Uterus (tissue), 4 donors: ENCODE data around the gene PANX2. TPM values are rescaled to one million over a fixed set of nuclear protein-coding genes. Genes with fewer than 3 reads are reported as not detected.
"Not testable (repeated sequence)": the region's sequence is repeated elsewhere in the genome, so short reads cannot be mapped to it uniquely, and the experiment has no call there.

Experiments
- DNase-seq, 2 donors: peaks; one replicate each; pipeline ENCODE4 v3.0.0-alpha.2; 2019 to 2020
- H3K27ac ChIP-seq, 2 donors: fragments of 200-600 bp; sonication (generic); 1 replicate in 1 of 2; 2 replicates in 1 of 2; pipeline ENCODE4 v1.5.1; 2016 to 2018
- H3K27me3 ChIP-seq, 2 donors: fragments of 200-600 bp; sonication (generic); one replicate each; pipeline ENCODE4 v1.5.1; 2018 to 2019; ENCODE audit warnings: control low read depth in 1 of 2
- H3K36me3 ChIP-seq, 2 donors: fragments of 200-600 bp; sonication (generic); one replicate each; pipeline ENCODE4 v1.5.1; 2019; ENCODE audit warnings: control low read depth in 1 of 2
- H3K4me1 ChIP-seq, 2 donors: fragments of 200-600 bp; sonication (generic); one replicate each; pipeline ENCODE4 v1.5.1; 2018 to 2019; ENCODE audit warnings: control low read depth in 1 of 2
- H3K4me3 ChIP-seq, 2 donors: fragments of 200-600 bp; sonication (generic); 1 replicate in 1 of 2; 2 replicates in 1 of 2; pipeline ENCODE4 v1.5.1; 2018 to 2019; ENCODE audit warnings: mild to moderate bottlenecking in 1 of 2
- H3K9me3 ChIP-seq, 2 donors: fragments of 200-600 bp; sonication (generic); one replicate each; pipeline ENCODE4 v1.5.1; 2019; ENCODE audit warnings: control low read depth in 1 of 2
- POLR2A ChIP-seq, 2 donors: fragments of 450-650 bp; IDR thresholded peaks; one replicate each; pipeline ENCODE4 v1.6.1; 2016; ENCODE audit warnings: antibody characterized with exemption in 2 of 2, mild to moderate bottlenecking in 1 of 2, moderate library complexity in 1 of 2
- intact Hi-C: fragments of 100-400 bp; cut with DNase I; formaldehyde crosslinking; loops from one replicate; pipeline ENCODE4 v1.15.1; 2023; ENCODE audit warnings: low total_unique reads
- total RNA-seq, 4 donors: library from RNA; depleted of rRNA in 3 of 4; stranded (reverse); fragments of >200 nt in 3 of 4; gene quantifications; one replicate each; pipeline versions ENCODE4 v1.1.0 to v1.2.4, GENCODE V29; 2014 to 2023
- TF ChIP-seq, protein P1 (sequence below), 4 experiments: fragments of 200-600 bp in 2 of 4; fragments of 450-650 bp in 2 of 4; sonication (generic) in 2 of 4; IDR thresholded peaks; one replicate each; pipeline ENCODE4 v1.5.1; 2016 to 2019; ENCODE audit warnings: antibody characterized with exemption in 4 of 4, mild to moderate bottlenecking in 2 of 4, moderate library complexity in 1 of 4
- donor health status: DM: yes; HTN: yes; CAD: no.

The PANX2 gene
- total RNA-seq, 4 donors from 2014 or later: 0.35 to 0.43 TPM; not detected in 2

- no peak overlapping the region for H3K4me3 ChIP-seq
- no peaks in the 10 kb centered on the region for H3K4me1 ChIP-seq
- H3K27ac ChIP-seq: no peak overlapping the region
- H3K36me3 ChIP-seq: no peaks in the 10 kb centered on the region
- H3K27me3 ChIP-seq: no peaks in the 10 kb centered on the region
- DNase-seq: peak; percentile 54 to 65
- no peak for TF ChIP-seq POLR2A (IDR thresholded peaks at IDR 0.05)
- TF ChIP-seq, protein P1, sequence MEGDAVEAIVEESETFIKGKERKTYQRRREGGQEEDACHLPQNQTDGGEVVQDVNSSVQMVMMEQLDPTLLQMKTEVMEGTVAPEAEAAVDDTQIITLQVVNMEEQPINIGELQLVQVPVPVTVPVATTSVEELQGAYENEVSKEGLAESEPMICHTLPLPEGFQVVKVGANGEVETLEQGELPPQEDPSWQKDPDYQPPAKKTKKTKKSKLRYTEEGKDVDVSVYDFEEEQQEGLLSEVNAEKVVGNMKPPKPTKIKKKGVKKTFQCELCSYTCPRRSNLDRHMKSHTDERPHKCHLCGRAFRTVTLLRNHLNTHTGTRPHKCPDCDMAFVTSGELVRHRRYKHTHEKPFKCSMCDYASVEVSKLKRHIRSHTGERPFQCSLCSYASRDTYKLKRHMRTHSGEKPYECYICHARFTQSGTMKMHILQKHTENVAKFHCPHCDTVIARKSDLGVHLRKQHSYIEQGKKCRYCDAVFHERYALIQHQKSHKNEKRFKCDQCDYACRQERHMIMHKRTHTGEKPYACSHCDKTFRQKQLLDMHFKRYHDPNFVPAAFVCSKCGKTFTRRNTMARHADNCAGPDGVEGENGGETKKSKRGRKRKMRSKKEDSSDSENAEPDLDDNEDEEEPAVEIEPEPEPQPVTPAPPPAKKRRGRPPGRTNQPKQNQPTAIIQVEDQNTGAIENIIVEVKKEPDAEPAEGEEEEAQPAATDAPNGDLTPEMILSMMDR (IDR thresholded peaks at IDR 0.05): peak; percentile 60 to 77 (median 74)
- intact Hi-C loops: no loop called here
- no peaks in the 10 kb centered on the region for H3K9me3 ChIP-seq
These were observed 23.9 kb upstream of the PANX2 start for GRCh38 chr22:50146439-50147238.

DNA sequence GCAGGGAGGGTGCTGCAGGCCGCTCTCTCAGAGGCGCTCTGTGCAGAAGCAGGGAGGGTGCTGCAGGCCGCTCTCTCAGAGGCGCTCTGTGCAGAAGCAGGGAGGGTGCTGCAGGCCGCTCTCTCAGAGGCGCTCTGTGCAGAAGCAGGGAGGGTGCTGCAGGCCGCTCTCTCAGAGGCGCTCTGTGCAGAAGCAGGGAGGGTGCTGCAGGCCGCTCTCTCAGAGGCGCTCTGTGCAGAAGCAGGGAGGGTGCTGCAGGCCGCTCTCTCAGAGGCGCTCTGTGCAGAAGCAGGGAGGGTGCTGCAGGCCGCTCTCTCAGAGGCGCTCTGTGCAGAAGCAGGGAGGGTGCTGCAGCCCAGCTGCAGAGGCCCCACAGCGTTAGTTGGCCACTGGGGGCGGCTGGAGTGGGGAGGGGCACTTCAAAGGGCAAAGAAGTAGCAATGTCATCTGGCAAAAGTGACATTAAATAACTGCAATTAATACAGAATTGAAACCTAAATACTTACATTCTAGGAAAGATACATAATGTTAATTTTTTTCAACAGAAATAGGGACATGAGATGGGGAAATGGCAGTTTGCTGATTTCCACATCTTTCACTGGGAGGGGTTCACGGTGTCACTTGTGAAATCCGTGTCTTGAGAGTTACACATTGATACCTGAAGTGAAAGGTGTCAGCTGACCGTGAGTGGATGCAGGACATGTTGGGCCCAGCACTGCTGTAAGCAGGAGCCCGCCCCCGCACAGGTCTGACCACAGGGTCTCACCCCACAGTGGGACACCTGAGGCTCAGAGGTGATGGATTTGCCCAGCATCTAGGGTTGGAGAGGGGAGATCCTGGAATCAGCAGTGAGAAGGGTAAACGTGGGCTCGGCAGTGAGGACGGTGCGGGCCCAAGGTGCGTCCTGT, 23.0 kb upstream of the PANX2 start:
- H3K36me3 ChIP-seq, H3K4me3 ChIP-seq, H3K27ac ChIP-seq, intact Hi-C loops, H3K4me1 ChIP-seq, H3K9me3 ChIP-seq, DNase-seq, H3K27me3 ChIP-seq: not testable (repeated sequence)

GRCh38 chr22:50148166-50148500, 22.4 kb upstream of the PANX2 start:
- intact Hi-C loops: no loop called here
- H3K27ac ChIP-seq: no peak overlapping the region

DNA sequence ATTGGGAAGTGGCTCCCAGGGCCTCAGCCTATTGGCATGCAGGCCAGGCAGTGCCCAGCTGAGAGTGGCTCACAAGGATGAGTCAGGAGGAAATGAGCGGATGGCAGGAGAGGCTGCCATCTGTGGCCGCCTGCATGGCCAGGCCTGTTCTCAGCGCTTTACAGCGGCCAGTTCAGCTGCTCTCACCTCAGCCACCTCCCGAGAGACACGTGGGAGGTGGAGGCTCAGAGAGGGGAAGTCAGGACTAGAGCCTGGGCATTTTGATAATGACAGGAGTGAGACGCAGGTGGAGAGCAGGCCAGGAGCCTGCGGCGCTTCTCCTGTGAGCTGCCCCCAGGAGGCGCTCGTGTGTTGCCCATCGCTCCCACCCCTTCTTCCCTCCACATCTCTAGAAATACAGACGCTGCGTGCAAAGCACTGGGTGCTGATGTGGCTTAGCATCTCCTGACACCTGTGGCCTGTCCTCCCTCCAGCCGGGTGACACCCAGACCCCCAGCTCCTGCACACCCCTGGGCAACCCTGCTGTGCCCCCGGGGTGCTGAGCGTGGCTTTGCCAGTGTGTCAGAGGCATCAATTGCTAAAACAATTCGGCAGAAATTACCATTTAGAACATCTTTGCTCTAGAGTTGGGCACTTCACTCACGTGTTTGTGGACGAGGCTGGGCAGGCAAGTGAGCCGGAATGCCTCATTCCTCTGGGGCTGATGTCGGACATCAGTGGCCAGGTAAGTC, 21.4 kb upstream of the PANX2 start:
- no peak overlapping the region for H3K27ac ChIP-seq
- no peak for TF ChIP-seq POLR2A (IDR thresholded peaks at IDR 0.05)
- TF ChIP-seq, protein P1 (IDR thresholded peaks at IDR 0.05): peak in 3 of 4 experiments; percentile 20 to 41 (median 40)
- H3K4me1 ChIP-seq: no peaks in the 10 kb centered on the region
- intact Hi-C loops: no loop called here
- no peak for DNase-seq
- H3K36me3 ChIP-seq: no peaks in the 10 kb centered on the region
- H3K4me3 ChIP-seq: no peak overlapping the region
- H3K9me3 ChIP-seq: no peaks in the 10 kb centered on the region
- no peaks in the 10 kb centered on the region for H3K27me3 ChIP-seq

More at GRCh38 chr22:50148166-50148500, 22.4 kb upstream of the PANX2 start:
- no peak for DNase-seq
- Histone ChIP-seq H3K9me3 (no peaks in the 10 kb centered on the region), H3K36me3 (no peaks in the 10 kb centered on the region), H3K4me3 (no peak overlapping the region), H3K4me1 (no peaks in the 10 kb centered on the region), H3K27me3 (no peaks in the 10 kb centered on the region)
- no peak for TF ChIP-seq POLR2A (IDR thresholded peaks at IDR 0.05)
- TF ChIP-seq, protein P1 (IDR thresholded peaks at IDR 0.05): no peak
